ENCODE data around the gene DSC3.
"Not testable (repeated sequence)": the region's sequence is repeated elsewhere in the genome, so short reads cannot be mapped to it uniquely, and the experiment has no call there.

Gene DSC3

GRCh38 chr18:31040686-31041270, 1.8 kb downstream of the DSC3 start:
- DNase-seq: no peak

- DNase-seq: no peak
These were observed 3.1 kb downstream of the DSC3 start for GRCh38 chr18:31039426-31039825.

GRCh38 chr18:31037686-31038085, 4.9 kb downstream of the DSC3 start:
- not testable (repeated sequence) for DNase-seq

GRCh38 chr18:31034541-31034940, 8.0 kb downstream of the DSC3 start:
- no peak for DNase-seq

GRCh38 chr18:31030574-31031278, 11.8 kb downstream of the DSC3 start:
- DNase-seq: no peak

- DNase-seq: no peak
These were observed 26.7 kb downstream of the DSC3 start for GRCh38 chr18:31015715-31016434.

GRCh38 chr18:31011455-31011854, 31.1 kb downstream of the DSC3 start:
- not testable (repeated sequence) for DNase-seq

- DNase-seq: no peak
These were observed 31.9 kb downstream of the DSC3 start for GRCh38 chr18:31010601-31011000.

GRCh38 chr18:30999887-31000628, 42.5 kb downstream of the DSC3 start:
- DNase-seq: no peak

GRCh38 chr18:30999186-30999585, 43.4 kb downstream of the DSC3 start:
- no peak for DNase-seq

GRCh38 chr18:30997223-30997622, 45.3 kb downstream of the DSC3 start:
- no peak for DNase-seq

- DNase-seq: no peak
These were observed 50.3 kb downstream of the DSC3 start for GRCh38 chr18:30992231-30992630.

- DNase-seq: no peak
These were observed 51.1 kb downstream of the DSC3 start for GRCh38 chr18:30991397-30991796.

- no peak for DNase-seq
These were observed 53.4 kb downstream of the DSC3 start for GRCh38 chr18:30989141-30989540.

- no peak for DNase-seq
These were observed 54.1 kb downstream of the DSC3 start for GRCh38 chr18:30988440-30988839.

- DNase-seq: no peak
These were observed 54.9 kb downstream of the DSC3 start for GRCh38 chr18:30987467-30988241.

- DNase-seq: no peak
These were observed 56.8 kb downstream of the DSC3 start for GRCh38 chr18:30985753-30986152.

- DNase-seq: no peak
These were observed 60.1 kb downstream of the DSC3 start for GRCh38 chr18:30982285-30982992.

- DNase-seq: not testable (repeated sequence)
These were observed 64.5 kb downstream of the DSC3 start for GRCh38 chr18:30978091-30978490.

GRCh38 chr18:30971338-30971956, 71.1 kb downstream of the DSC3 start:
- DNase-seq: no peak

GRCh38 chr18:30970196-30970816, 72.2 kb downstream of the DSC3 start:
- no peak for DNase-seq

Data from activated gamma-delta T cell treated with Interleukin-2 at 50 U/mL for 16 hours (primary cell).